IMR-90 (cell line): Measurements from ENCODE around the gene NPAS3. TPM values are rescaled to one million over a fixed set of nuclear protein-coding genes. Genes with fewer than 3 reads are reported as not detected.

Experiments used
- ATAC-seq: fragments of 200-7000 bp; cut with Tn5 transposase; 2 replicates; pipeline ENCODE4 v1.9.1; 2020; ENCODE audit warnings: low read depth, mild to moderate bottlenecking, moderate library complexity
- BruUV-seq: library from RNA; stranded (reverse); fragments of 400-500 nt; replicated peaks from 2 replicates; lab custom pipeline; 2021; lab: Mats Ljungman, UMichigan
- CTCF ChIA-PET: fragments of 300-600 bp; formaldehyde crosslinking; extraction: SDS; loops from one replicate; lab custom pipeline; 2021; ENCODE audit warnings: antibody characterized with exemption; lab: Yijun Ruan, JAX
- POLR2A ChIA-PET: fragments of 300-600 bp; sonication (Branson Sonifier 250); formaldehyde crosslinking; loops from one replicate; lab custom pipeline; 2022; ENCODE audit warnings: antibody characterized with exemption; ENCODE audit not compliant: unreplicated experiment; lab: Charles Lee
- DNase-seq: peaks from one replicate; pipeline ENCODE4 v3.0.0; 2013
- H2AFZ ChIP-seq: replicated peaks from 2 replicates; pipeline ENCODE3; 2013; ENCODE audit warnings: low read length, mild to moderate bottlenecking; ENCODE audit not compliant: poor library complexity
- H2AK5ac ChIP-seq: 2 replicates; pipeline ENCODE4 v1.6.1; 2013; ENCODE audit warnings: low read depth, low read length, inconsistent platforms
- H2AK9ac ChIP-seq: replicated peaks from 2 replicates; pipeline ENCODE3; 2013; ENCODE audit warnings: mild to moderate bottlenecking, low read depth, low read length, moderate library complexity; ENCODE audit not compliant: poor library complexity
- H2BK120ac ChIP-seq: 2 replicates; pipeline ENCODE4 v1.6.1; 2013; ENCODE audit warnings: low read depth, low read length, inconsistent platforms
- H2BK15ac ChIP-seq: 3 replicates; pipeline ENCODE4 v1.6.1; 2013; ENCODE audit warnings: low read depth, low read length, inconsistent platforms
- H2BK20ac ChIP-seq: 2 replicates; pipeline ENCODE4 v1.6.1; 2013; ENCODE audit warnings: low read depth, mild to moderate bottlenecking, inconsistent platforms, low read length, moderate library complexity
- H2BK5ac ChIP-seq: 2 replicates; pipeline ENCODE4 v1.6.1; 2013; ENCODE audit warnings: mild to moderate bottlenecking, low read depth, low read length, inconsistent platforms; ENCODE audit not compliant: poor library complexity, severe bottlenecking
- H3K14ac ChIP-seq: replicated peaks from 2 replicates; pipeline ENCODE4 v1.6.1; 2013; ENCODE audit warnings: low read depth, low read length, inconsistent platforms
- H3K18ac ChIP-seq: 2 replicates; pipeline ENCODE4 v1.6.1; 2013; ENCODE audit warnings: low read depth, low read length, control low read depth
- H3K23ac ChIP-seq: 2 replicates; pipeline ENCODE4 v1.6.1; 2013; ENCODE audit warnings: low read depth, low read length, inconsistent platforms
- H3K27ac ChIP-seq: 2 replicates; pipeline ENCODE4 v1.5.1; 2013; ENCODE audit warnings: mild to moderate bottlenecking, control low read depth, low read length; ENCODE audit not compliant: insufficient read depth
- H3K27me3 ChIP-seq: 2 replicates; pipeline ENCODE4 v1.6.1; 2013; ENCODE audit warnings: low read length; ENCODE audit not compliant: control insufficient read depth, insufficient read depth
- H3K36me3 ChIP-seq: 2 replicates; pipeline ENCODE4 v1.6.1; 2013; ENCODE audit warnings: low read length, mixed read lengths; ENCODE audit not compliant: control insufficient read depth, insufficient read depth
- H3K4ac ChIP-seq: 2 replicates; pipeline ENCODE4 v1.6.1; 2013; ENCODE audit warnings: low read depth, low read length, inconsistent platforms
- H3K4me1 ChIP-seq: 2 replicates; pipeline ENCODE4 v1.6.1; 2013; ENCODE audit warnings: low read length, mixed read lengths; ENCODE audit not compliant: control insufficient read depth, insufficient read depth
- H3K4me2 ChIP-seq: 2 replicates; pipeline ENCODE4 v1.6.1; 2013; ENCODE audit warnings: low read depth, mild to moderate bottlenecking, control low read depth, low read length, moderate library complexity
- H3K4me3 ChIP-seq: 2 replicates; pipeline ENCODE4 v1.5.1; 2013; ENCODE audit warnings: low read depth, mild to moderate bottlenecking, control low read depth, low read length, moderate library complexity; ENCODE audit not compliant: insufficient read depth
- H3K56ac ChIP-seq: 2 replicates; pipeline ENCODE4 v1.6.1; 2013; ENCODE audit warnings: low read length, inconsistent platforms; ENCODE audit not compliant: insufficient read depth; ENCODE audit errors: extremely low read depth
- H3K79me1 ChIP-seq, 2 experiments: 2 replicates each; pipeline ENCODE4 v1.6.1; 2013; ENCODE audit warnings: low read length in 2 of 2, inconsistent platforms in 1 of 2, low read depth in 1 of 2
- H3K9ac ChIP-seq: 2 replicates; pipeline ENCODE4 v1.6.1; 2013; ENCODE audit warnings: low read depth, low read length, control low read depth
- H3K9me1 ChIP-seq: 2 replicates; pipeline ENCODE4 v1.6.1; 2013; ENCODE audit warnings: low read length, inconsistent platforms; ENCODE audit not compliant: insufficient read depth
- H3K9me3 ChIP-seq: 2 replicates; pipeline ENCODE4 v1.6.1; 2013; ENCODE audit warnings: low read length; ENCODE audit not compliant: control insufficient read depth, insufficient read depth
- H4K20me1 ChIP-seq: 2 replicates; pipeline ENCODE4 v1.6.1; 2013; ENCODE audit warnings: low read length, inconsistent platforms; ENCODE audit not compliant: insufficient read depth
- H4K5ac ChIP-seq: 2 replicates; pipeline ENCODE4 v1.6.1; 2013; ENCODE audit warnings: mild to moderate bottlenecking, low read depth, low read length, control low read depth
- H4K8ac ChIP-seq, 2 experiments: 2 replicates each; pipeline ENCODE4 v1.6.1; 2013; ENCODE audit warnings: low read depth in 2 of 2, low read length in 2 of 2, control low read depth in 1 of 2, inconsistent platforms in 1 of 2
- H4K91ac ChIP-seq: 2 replicates; pipeline ENCODE4 v1.6.1; 2013; ENCODE audit warnings: low read depth, low read length, inconsistent platforms; ENCODE audit not compliant: insufficient read depth
- BHLHE40 ChIP-seq: fragments of 150-350 bp; IDR thresholded peaks from 2 replicates; pipeline ENCODE4 v1.6.1; 2016; ENCODE audit warnings: mild to moderate bottlenecking, low read depth, low read length
- CEBPB ChIP-seq: IDR thresholded peaks from 2 replicates; pipeline ENCODE4 v1.6.1; 2012; ENCODE audit warnings: low read depth, low read length, improper control_type of control experiment
- MAFK ChIP-seq: IDR thresholded peaks from 2 replicates; pipeline ENCODE4 v1.6.1; 2012; ENCODE audit warnings: low read depth, low read length, improper control_type of control experiment
- POLR2A ChIP-seq: IDR thresholded peaks from 2 replicates; pipeline ENCODE4 v1.6.1; 2012; ENCODE audit warnings: mild to moderate bottlenecking, low read depth, low read length
- WGBS, 2 experiments: methylation state at CpG; one replicate each; pipeline versions ENCODE4 v1.1.5 to v1.1.7; 2013; ENCODE audit warnings: missing lambda C conversion rate in 2 of 2; ENCODE audit not compliant: insufficient read length in 1 of 2; ENCODE audit errors: extremely low coverage in 2 of 2; 5-methylcytosine and 5-hydroxymethylcytosine counted together
- dilution Hi-C: fragments of 300-500 bp; cut with HindIII; formaldehyde crosslinking; loops from one replicate; pipeline ENCODE4 v1.14.3; 2018; ENCODE audit warnings: low sequenced_read_pairs; ENCODE audit not compliant: unreplicated experiment
- in situ Hi-C: fragments of 300-500 bp; cut with MboI; formaldehyde crosslinking; loops from 3 replicates; pipeline ENCODE4 v1.14.3; 2019; ENCODE audit warnings: low sequenced_read_pairs, inconsistent platforms, mixed read lengths
- intact Hi-C: fragments of 100-400 bp; cut with micrococcal nuclease; formaldehyde crosslinking; loops from 2 replicates; pipeline ENCODE4 v1.10.0; 2022
- polyA plus RNA-seq, 3 experiments: library from polyadenylated mRNA; depleted of rRNA; stranded (reverse); fragments of >200 nt; gene quantifications; 2 replicates each; pipeline ENCODE4 v1.2.3, GENCODE V29; 2012; ENCODE audit warnings: low replicate concordance in 1 of 3
- total RNA-seq: library from RNA; depleted of rRNA; stranded (reverse); fragments of >200 nt; gene quantifications from 2 replicates; pipeline ENCODE4 v1.2.3, GENCODE V29; 2012

NPAS3 gene
- total and polyA plus RNA-seq, 2 of the 4 experiments (the other 2 are of a cell fraction): not detected

DNA sequence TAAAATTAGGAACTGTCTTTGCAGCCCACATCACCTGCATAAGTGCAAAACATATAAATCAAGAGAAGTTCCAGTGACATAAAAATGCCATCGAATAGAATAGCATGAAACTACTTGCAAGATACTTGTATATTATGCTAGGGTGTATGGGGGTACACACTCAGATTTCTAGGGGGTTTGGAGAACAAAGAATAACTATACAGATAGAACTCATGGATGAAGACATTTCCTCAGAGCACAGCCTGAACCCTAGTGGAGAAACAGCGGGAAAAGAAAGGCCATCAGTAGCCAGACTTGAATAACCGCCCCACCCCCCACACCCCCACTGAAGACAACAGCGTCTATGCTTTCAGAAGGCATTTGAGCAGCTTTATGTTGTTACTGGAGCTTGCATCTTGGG is 425.8 kb downstream of the NPAS3 start:
- no peak for ATAC-seq
- POLR2A ChIA-PET: no interaction called here
- CTCF ChIA-PET: no interaction called here

More for the DNA sequence above, 425.8 kb downstream of the NPAS3 start:
- Histone ChIP-seq H3K4me3 (no peak overlapping the region), H3K23ac (no peak overlapping the region), H2BK5ac (no peak overlapping the region), H2BK120ac (no peak overlapping the region), H3K4me1 (no peaks in the 10 kb centered on the region), H3K4me2 (no peak overlapping the region), H3K27ac (no peak overlapping the region), H3K9me1 (no peaks in the 10 kb centered on the region), H2BK20ac (no peak overlapping the region), H3K27me3 (no peaks in the 10 kb centered on the region), H3K4ac (no peak overlapping the region), H3K36me3 (no peaks in the 10 kb centered on the region), H3K18ac (no peak overlapping the region), H3K79me1 (no peaks in the 10 kb centered on the region), H4K5ac (no peak overlapping the region), H3K9ac (no peak overlapping the region), H2BK15ac (no peak overlapping the region), H4K8ac (no peak overlapping the region), H2AFZ (no peak overlapping the region), H3K9me3 (no peaks in the 10 kb centered on the region), H3K56ac (no peak overlapping the region), H2AK9ac (no peak overlapping the region), H2AK5ac (no peak overlapping the region), H4K91ac (no peak overlapping the region), H3K14ac (no peak overlapping the region), H4K20me1 (no peaks in the 10 kb centered on the region)
- dilution Hi-C loops: no loop called here
- TF ChIP-seq CEBPB (no peak), BHLHE40 (no peak), MAFK (no peak), POLR2A (no peak)
- no TSS peak for BruUV-seq
- DNase-seq: no peak
- in situ Hi-C loops: no loop called here
- no CpG with 5 or more reads among the region's 4 CpGs for WGBS, 2 experiments
- intact Hi-C loops: no loop called here
